ENCODE data around the gene ABHD17C. TPM values are rescaled to one million over a fixed set of nuclear protein-coding genes. Genes with fewer than 3 reads are reported as not detected.

Gene ABHD17C
- total RNA-seq, 4 donors from 2014 or later = 14.9 to 74.6 (median 37.8) TPM

GRCh38 chr15:80778621-80778963 is 83.5 kb downstream of the ABHD17C start:
- DNase-seq = no peak
- Histone ChIP-seq H3K36me3 (no peaks in the 10 kb centered on the region), H3K4me1 (peaks cover 0 to 30% (median 6%) of the 10 kb centered on the region in 4 donors), H3K4me3 (peak overlapping the region in 1 of 4 donors; percentile 55), H3K9me3 (no peaks in the 10 kb centered on the region), H3K27ac (no peak overlapping the region), H3K27me3 (peaks cover 0 to 6% of the 10 kb centered on the region in 2 donors)
- no peak for TF ChIP-seq POLR2A (IDR thresholded peaks at IDR 0.05)
- TF ChIP-seq CTCF (IDR thresholded peaks at IDR 0.05) = no peak

- peaks cover 0 to 6% of the 10 kb centered on the region in 2 donors for H3K27me3 ChIP-seq
- no peak for TF ChIP-seq POLR2A (IDR thresholded peaks at IDR 0.05)
- TF ChIP-seq CTCF (IDR thresholded peaks at IDR 0.05) = peak in 5 of 6 experiments; percentile 7 to 90 (median 86)
Observed at GRCh38 chr15:80778964-80779657, 84.0 kb downstream of the ABHD17C start, which contains the start of gene CEMIP. Gene CEMIP (plus strand): TSS chr15:80779370. CDS start chr15:80873880, 94,510 bp downstream.

GRCh38 chr15:80779658-80780415 is 84.7 kb downstream of the ABHD17C start:
- DNase-seq = peak in 1 of 3 donors; percentile 54
- Histone ChIP-seq H3K36me3 (no peaks in the 10 kb centered on the region), H3K4me1 (peaks cover 0 to 30% (median 6%) of the 10 kb centered on the region in 4 donors), H3K27ac (no peak overlapping the region), H3K9me3 (no peaks in the 10 kb centered on the region), H3K4me3 (peak overlapping the region in 3 of 4 donors; percentile 35 to 55 (median 53)), H3K27me3 (peaks cover 0 to 6% of the 10 kb centered on the region in 2 donors)
- TF ChIP-seq POLR2A (IDR thresholded peaks at IDR 0.05) (no peak), CTCF (IDR thresholded peaks at IDR 0.05) (no peak)

More at GRCh38 chr15:80778964-80779657, 84.0 kb downstream of the ABHD17C start, which contains the start of gene CEMIP:
- Histone ChIP-seq H3K9me3 (no peaks in the 10 kb centered on the region), H3K36me3 (no peaks in the 10 kb centered on the region), H3K4me1 (peaks cover 0 to 30% (median 6%) of the 10 kb centered on the region in 4 donors), H3K27ac (no peak within 1 kb of the TSS), H3K4me3 (peak within 1 kb of the TSS; percentile 25 to 55 (median 44))
- DNase-seq = peak in 2 of 3 donors; percentile 79 to 89

GRCh38 chr15:80780416-80781221 is 85.5 kb downstream of the ABHD17C start:
- H3K4me1 ChIP-seq = peaks cover 0 to 30% (median 6%) of the 10 kb centered on the region in 4 donors
- no peak overlapping the region for H3K27ac ChIP-seq
- TF ChIP-seq POLR2A (IDR thresholded peaks at IDR 0.05) = no peak
- no peak for TF ChIP-seq CTCF (IDR thresholded peaks at IDR 0.05)
- H3K4me3 ChIP-seq = peak overlapping the region in 1 of 4 donors; percentile 55
- H3K27me3 ChIP-seq = peaks cover 0 to 6% of the 10 kb centered on the region in 2 donors
- H3K36me3 ChIP-seq = no peaks in the 10 kb centered on the region
- DNase-seq = peak in 1 of 3 donors; percentile 64
- H3K9me3 ChIP-seq = no peaks in the 10 kb centered on the region

GRCh38 chr15:80783260-80783659 is 88.2 kb downstream of the ABHD17C start:
- no peak overlapping the region for H3K27ac ChIP-seq
- no peaks in the 10 kb centered on the region for H3K36me3 ChIP-seq
- no peaks in the 10 kb centered on the region for H3K9me3 ChIP-seq
- no peak overlapping the region for H3K4me3 ChIP-seq
- no peak for TF ChIP-seq CTCF (IDR thresholded peaks at IDR 0.05)
- TF ChIP-seq POLR2A (IDR thresholded peaks at IDR 0.05) = no peak
- no peak for DNase-seq
- H3K4me1 ChIP-seq = peaks cover 0 to 20% (median 6%) of the 10 kb centered on the region in 4 donors
- H3K27me3 ChIP-seq = peaks cover 0 to 6% of the 10 kb centered on the region in 2 donors
